Measurements from ENCODE around the gene TJP2.

TJP2 gene

GRCh38 chr9:69170231-69170630 lies 3.8 kb upstream of the TJP2 start:
- Histone ChIP-seq H3K4me2 (ENCODE audit: low read length, poor library complexity, severe bottlenecking) (no peak overlapping the region), H2BK12ac (ENCODE audit: low read length in 2 of 2) (no peak overlapping the region), H2BK5ac (ENCODE audit: low read depth, low read length, poor library complexity, severe bottlenecking) (no peak overlapping the region), H4K8ac (ENCODE audit: low read length) (no peak overlapping the region), H3K4me3 (ENCODE audit: insufficient read depth in 1 of 2, low read depth in 1 of 2, low read length in 2 of 2) (no peak overlapping the region), H3K79me1 (replicated peaks; ENCODE audit: low read length, poor library complexity, severe bottlenecking) (peaks cover 18% of the 10 kb centered on the region), H3K36me3 (ENCODE audit: control insufficient read depth in 1 of 2, insufficient read depth in 2 of 2, low read depth in 1 of 2, low read length in 2 of 2) (peaks cover 0 to 4% of the 10 kb centered on the region in 2 experiments), H3K14ac (ENCODE audit: low read length in 2 of 2) (no peak overlapping the region), H2AK5ac (ENCODE audit: low read length, severe bottlenecking) (no peak overlapping the region), H4K91ac (ENCODE audit: low read length) (no peak overlapping the region), H2AFZ (ENCODE audit: low read depth, low read length) (no peak overlapping the region), H3K18ac (ENCODE audit: low read depth in 1 of 2, low read length in 2 of 2) (no peak overlapping the region), H3K4ac (ENCODE audit: low read depth in 1 of 2, low read length in 2 of 2) (no peak overlapping the region), H3K27ac (ENCODE audit: low read length, poor library complexity, severe bottlenecking) (no peak overlapping the region), H3K9ac (ENCODE audit: low read length) (no peak overlapping the region), H2BK120ac (ENCODE audit: low read depth, low read length) (no peak overlapping the region), H3K4me1 (ENCODE audit: control insufficient read depth, insufficient read depth, low read depth, low read length) (peaks cover 6% of the 10 kb centered on the region), H3K27me3 (ENCODE audit: control insufficient read depth in 1 of 2, insufficient read depth in 1 of 2, low read length in 2 of 2) (no peaks in the 10 kb centered on the region), H3K9me3 (ENCODE audit: control insufficient read depth, low read length) (no peaks in the 10 kb centered on the region), H2BK15ac (ENCODE audit: low read depth, poor library complexity, severe bottlenecking) (no peak overlapping the region), H3K23ac (ENCODE audit: low read length in 2 of 2) (no peak overlapping the region)
- no peak for DNase-seq
- WGBS: 95% methylated on average over 1 of the region's 1 CpG

DNA sequence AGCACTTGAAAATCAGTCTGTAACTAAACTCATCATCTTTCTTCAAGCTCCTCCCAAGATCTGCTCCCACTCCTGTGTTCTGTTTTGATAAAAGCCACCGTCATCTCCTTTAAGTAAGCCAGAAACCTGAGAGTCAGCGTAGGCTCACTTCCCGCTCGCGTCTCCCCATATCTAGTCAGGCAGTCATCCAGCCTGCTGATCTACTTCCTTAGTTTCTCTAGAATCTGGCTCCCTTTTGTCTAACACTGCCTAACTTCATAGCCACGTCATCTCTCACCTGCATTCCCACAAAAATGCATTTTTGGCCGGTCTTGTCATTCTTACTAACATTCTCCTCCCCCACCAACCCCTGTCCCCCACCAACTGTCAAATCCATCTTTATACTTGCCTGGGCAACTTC lies 3.0 kb upstream of the TJP2 start:
- WGBS: 94% methylated on average over 7 of the region's 7 CpGs
- peaks cover 20% of the 10 kb centered on the region for H3K79me1 ChIP-seq (replicated peaks; ENCODE audit: low read length, poor library complexity, severe bottlenecking)
- H3K4me1 ChIP-seq (ENCODE audit: control insufficient read depth, insufficient read depth, low read depth, low read length): peaks cover 8% of the 10 kb centered on the region

DNA sequence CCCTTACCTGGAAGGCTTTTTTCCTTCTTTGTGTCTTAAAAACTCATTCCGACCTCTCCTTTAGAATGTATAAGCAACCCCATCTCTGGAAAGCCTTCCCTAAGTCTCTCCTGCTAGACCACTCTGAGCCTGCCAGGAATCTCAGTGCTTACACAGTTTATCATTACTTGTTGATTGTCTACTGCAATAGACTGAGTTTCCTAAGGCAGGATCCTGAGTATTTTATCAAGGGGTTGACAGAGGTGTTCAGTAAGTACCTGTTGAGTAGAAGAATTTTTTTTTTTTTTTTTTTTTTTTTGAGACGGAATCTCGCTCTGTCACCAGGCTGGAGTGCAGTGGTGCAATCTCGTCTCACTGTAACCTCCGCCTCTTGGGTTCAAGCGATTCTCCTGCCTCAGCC lies 2.6 kb upstream of the TJP2 start:
- Histone ChIP-seq H3K4me1 (ENCODE audit: control insufficient read depth, insufficient read depth, low read depth, low read length) (peaks cover 8% of the 10 kb centered on the region), H4K91ac (ENCODE audit: low read length) (no peak overlapping the region), H2BK5ac (ENCODE audit: low read depth, low read length, poor library complexity, severe bottlenecking) (no peak overlapping the region), H2BK120ac (ENCODE audit: low read depth, low read length) (no peak overlapping the region), H3K4me2 (ENCODE audit: low read length, poor library complexity, severe bottlenecking) (no peak overlapping the region), H3K23ac (ENCODE audit: low read length in 2 of 2) (no peak overlapping the region), H3K27me3 (ENCODE audit: control insufficient read depth in 1 of 2, insufficient read depth in 1 of 2, low read length in 2 of 2) (no peaks in the 10 kb centered on the region), H3K14ac (ENCODE audit: low read length in 2 of 2) (no peak overlapping the region), H3K27ac (ENCODE audit: low read length, poor library complexity, severe bottlenecking) (no peak overlapping the region), H3K79me1 (replicated peaks; ENCODE audit: low read length, poor library complexity, severe bottlenecking) (peaks cover 23% of the 10 kb centered on the region), H2BK15ac (ENCODE audit: low read depth, poor library complexity, severe bottlenecking) (no peak overlapping the region), H3K9me3 (ENCODE audit: control insufficient read depth, low read length) (no peaks in the 10 kb centered on the region), H4K8ac (ENCODE audit: low read length) (no peak overlapping the region), H2AFZ (ENCODE audit: low read depth, low read length) (no peak overlapping the region), H3K4me3 (ENCODE audit: insufficient read depth in 1 of 2, low read depth in 1 of 2, low read length in 2 of 2) (no peak overlapping the region), H2BK12ac (ENCODE audit: low read length in 2 of 2) (no peak overlapping the region), H3K36me3 (ENCODE audit: control insufficient read depth in 1 of 2, insufficient read depth in 2 of 2, low read depth in 1 of 2, low read length in 2 of 2) (no peaks in the 10 kb centered on the region), H2AK5ac (ENCODE audit: low read length, severe bottlenecking) (no peak overlapping the region), H3K18ac (ENCODE audit: low read depth in 1 of 2, low read length in 2 of 2) (no peak overlapping the region), H3K9ac (ENCODE audit: low read length) (no peak overlapping the region), H3K4ac (ENCODE audit: low read depth in 1 of 2, low read length in 2 of 2) (no peak overlapping the region)
- 99% methylated on average over 6 of the region's 6 CpGs for WGBS
- DNase-seq: no peak

More for the DNA sequence above, 3.0 kb upstream of the TJP2 start:
- H3K4me2 ChIP-seq (ENCODE audit: low read length, poor library complexity, severe bottlenecking): no peak overlapping the region
- H2BK5ac ChIP-seq (ENCODE audit: low read depth, low read length, poor library complexity, severe bottlenecking): no peak overlapping the region
- no peak overlapping the region for H3K9ac ChIP-seq (ENCODE audit: low read length)
- no peak for DNase-seq
- H2AK5ac ChIP-seq (ENCODE audit: low read length, severe bottlenecking): no peak overlapping the region
- peaks cover 0 to 3% of the 10 kb centered on the region in 2 experiments for H3K36me3 ChIP-seq (ENCODE audit: control insufficient read depth in 1 of 2, insufficient read depth in 2 of 2, low read depth in 1 of 2, low read length in 2 of 2)
- no peak overlapping the region for H4K8ac ChIP-seq (ENCODE audit: low read length)
- no peak overlapping the region for H3K4ac ChIP-seq (ENCODE audit: low read depth in 1 of 2, low read length in 2 of 2)
- no peak overlapping the region for H2BK15ac ChIP-seq (ENCODE audit: low read depth, poor library complexity, severe bottlenecking)
- no peak overlapping the region for H2AFZ ChIP-seq (ENCODE audit: low read depth, low read length)
- H3K27me3 ChIP-seq (ENCODE audit: control insufficient read depth in 1 of 2, insufficient read depth in 1 of 2, low read length in 2 of 2): no peaks in the 10 kb centered on the region
- no peak overlapping the region for H3K14ac ChIP-seq (ENCODE audit: low read length in 2 of 2)
- no peak overlapping the region for H3K23ac ChIP-seq (ENCODE audit: low read length in 2 of 2)
- H3K18ac ChIP-seq (ENCODE audit: low read depth in 1 of 2, low read length in 2 of 2): no peak overlapping the region
- H2BK12ac ChIP-seq (ENCODE audit: low read length in 2 of 2): no peak overlapping the region
- H2BK120ac ChIP-seq (ENCODE audit: low read depth, low read length): no peak overlapping the region
- H3K4me3 ChIP-seq (ENCODE audit: insufficient read depth in 1 of 2, low read depth in 1 of 2, low read length in 2 of 2): no peak overlapping the region
- no peaks in the 10 kb centered on the region for H3K9me3 ChIP-seq (ENCODE audit: control insufficient read depth, low read length)
- H4K91ac ChIP-seq (ENCODE audit: low read length): peak overlapping the region; percentile 25
- no peak overlapping the region for H3K27ac ChIP-seq (ENCODE audit: low read length, poor library complexity, severe bottlenecking)

- Histone ChIP-seq H3K36me3 (ENCODE audit: control insufficient read depth in 1 of 2, insufficient read depth in 2 of 2, low read depth in 1 of 2, low read length in 2 of 2) (no peaks in the 10 kb centered on the region), H3K27me3 (ENCODE audit: control insufficient read depth in 1 of 2, insufficient read depth in 1 of 2, low read length in 2 of 2) (no peaks in the 10 kb centered on the region), H3K9me3 (ENCODE audit: control insufficient read depth, low read length) (no peaks in the 10 kb centered on the region), H4K8ac (ENCODE audit: low read length) (no peak overlapping the region), H3K4me3 (ENCODE audit: insufficient read depth in 1 of 2, low read depth in 1 of 2, low read length in 2 of 2) (no peak overlapping the region), H3K9ac (ENCODE audit: low read length) (no peak overlapping the region), H2BK12ac (ENCODE audit: low read length in 2 of 2) (peak overlapping the region in 1 of 2 experiments; percentile 31), H4K91ac (ENCODE audit: low read length) (no peak overlapping the region), H3K14ac (ENCODE audit: low read length in 2 of 2) (no peak overlapping the region), H2BK5ac (ENCODE audit: low read depth, low read length, poor library complexity, severe bottlenecking) (no peak overlapping the region), H2AK5ac (ENCODE audit: low read length, severe bottlenecking) (peak overlapping the region; percentile 16), H3K79me1 (replicated peaks; ENCODE audit: low read length, poor library complexity, severe bottlenecking) (peaks cover 26% of the 10 kb centered on the region), H3K27ac (ENCODE audit: low read length, poor library complexity, severe bottlenecking) (no peak overlapping the region), H2BK120ac (ENCODE audit: low read depth, low read length) (no peak overlapping the region), H3K18ac (ENCODE audit: low read depth in 1 of 2, low read length in 2 of 2) (no peak overlapping the region), H2AFZ (ENCODE audit: low read depth, low read length) (no peak overlapping the region), H3K4me1 (ENCODE audit: control insufficient read depth, insufficient read depth, low read depth, low read length) (peaks cover 8% of the 10 kb centered on the region), H3K23ac (ENCODE audit: low read length in 2 of 2) (no peak overlapping the region), H3K4ac (ENCODE audit: low read depth in 1 of 2, low read length in 2 of 2) (no peak overlapping the region), H3K4me2 (ENCODE audit: low read length, poor library complexity, severe bottlenecking) (no peak overlapping the region), H2BK15ac (ENCODE audit: low read depth, poor library complexity, severe bottlenecking) (no peak overlapping the region)
- 77% methylated on average over 5 of the region's 6 CpGs for WGBS
- DNase-seq: no peak
These were observed 1.2 kb upstream of the TJP2 start for GRCh38 chr9:69172895-69173294.
